D721Med (cell line): ENCODE measurements around the gene DFFB.

Source experiments
- DNase-seq: peaks from one replicate; pipeline ENCODE4 v3.0.0; 2011; ENCODE audit warnings: low spot score; ENCODE audit not compliant: insufficient read length
- FAIRE-seq: peaks from 2 replicates; lab custom pipeline; 2011; peaks lifted over from hg19 to GRCh38; lab: Jason Lieb, UNC
- CTCF ChIP-seq: IDR thresholded peaks from 2 replicates; pipeline ENCODE4 v1.5.1; 2012; ENCODE audit warnings: mild to moderate bottlenecking, control low read depth; ENCODE audit not compliant: insufficient read depth; ENCODE audit errors: missing control alignments

DFFB gene

DNA sequence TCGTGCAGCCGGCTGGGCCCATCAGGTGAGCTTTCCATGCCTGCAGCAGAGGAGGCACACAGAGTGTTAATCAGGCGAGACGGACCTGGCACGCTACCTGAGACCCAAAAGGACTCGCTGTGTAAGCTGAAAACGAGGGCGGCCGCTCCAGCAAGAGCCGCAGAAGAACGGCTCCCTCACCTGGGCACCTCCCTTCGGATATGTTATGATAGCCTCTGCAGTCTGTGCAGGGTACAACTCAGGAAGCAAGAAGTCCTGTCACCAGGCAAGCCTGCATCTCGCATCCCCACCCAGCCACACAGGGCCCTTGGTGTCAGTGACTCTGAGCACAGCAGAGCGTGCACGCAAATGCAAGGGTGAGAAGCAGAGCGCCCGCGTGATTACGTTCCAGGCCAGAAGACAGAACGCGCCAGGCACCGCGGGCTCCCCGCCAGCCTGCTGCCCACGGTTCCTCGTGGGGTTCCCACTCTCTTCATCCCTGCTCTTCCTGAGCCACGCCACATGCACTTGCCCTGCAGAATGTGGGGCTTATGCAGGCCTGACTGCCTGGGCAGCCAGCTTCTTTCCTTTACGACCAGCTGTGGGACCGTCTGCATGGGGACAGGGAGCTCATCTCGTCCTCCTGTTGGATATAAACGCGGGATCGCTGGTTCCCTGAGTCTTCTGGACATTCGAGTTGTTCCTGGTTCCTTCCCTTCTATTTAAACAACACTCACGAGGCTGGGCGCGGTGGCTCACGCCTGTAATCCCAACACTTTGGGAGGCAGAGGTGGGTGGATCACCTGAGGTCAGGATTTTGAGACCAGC lies 40.7 kb upstream of the DFFB start:
- DNase-seq (no peak), FAIRE-seq (no peak)
- TF ChIP-seq CTCF, result no peak

DNA sequence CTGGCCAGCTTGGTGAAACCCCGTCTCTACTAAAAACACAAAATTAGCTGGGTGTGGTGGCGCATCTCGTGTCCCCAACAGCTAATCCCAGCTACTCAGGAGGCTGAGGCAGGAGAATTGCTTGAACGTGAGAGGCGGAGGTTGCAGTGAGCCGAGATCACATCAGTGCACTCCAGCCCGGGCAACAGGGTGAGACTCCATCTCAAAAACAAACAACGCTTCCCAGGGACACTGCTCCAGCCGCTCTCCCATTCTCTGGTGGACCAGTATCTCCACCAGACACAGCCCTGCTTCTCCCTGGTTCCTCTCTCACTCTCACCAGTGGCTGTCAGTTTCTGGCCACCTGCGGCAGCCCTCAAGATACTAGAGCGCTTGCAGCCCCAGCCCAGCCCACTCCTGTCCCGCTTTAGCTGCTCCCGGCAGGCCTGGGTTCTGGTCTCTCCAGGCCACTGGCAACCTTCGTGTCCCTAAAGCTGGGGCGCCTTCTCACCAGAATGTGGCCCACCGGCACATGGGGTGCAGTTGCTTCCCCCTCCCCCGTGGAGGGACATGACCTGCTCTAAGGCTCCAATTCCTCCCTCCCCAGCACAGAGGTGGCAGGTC lies 40.0 kb upstream of the DFFB start:
- DNase-seq (no peak), FAIRE-seq (no peak)
- TF ChIP-seq CTCF, result no peak

DNA sequence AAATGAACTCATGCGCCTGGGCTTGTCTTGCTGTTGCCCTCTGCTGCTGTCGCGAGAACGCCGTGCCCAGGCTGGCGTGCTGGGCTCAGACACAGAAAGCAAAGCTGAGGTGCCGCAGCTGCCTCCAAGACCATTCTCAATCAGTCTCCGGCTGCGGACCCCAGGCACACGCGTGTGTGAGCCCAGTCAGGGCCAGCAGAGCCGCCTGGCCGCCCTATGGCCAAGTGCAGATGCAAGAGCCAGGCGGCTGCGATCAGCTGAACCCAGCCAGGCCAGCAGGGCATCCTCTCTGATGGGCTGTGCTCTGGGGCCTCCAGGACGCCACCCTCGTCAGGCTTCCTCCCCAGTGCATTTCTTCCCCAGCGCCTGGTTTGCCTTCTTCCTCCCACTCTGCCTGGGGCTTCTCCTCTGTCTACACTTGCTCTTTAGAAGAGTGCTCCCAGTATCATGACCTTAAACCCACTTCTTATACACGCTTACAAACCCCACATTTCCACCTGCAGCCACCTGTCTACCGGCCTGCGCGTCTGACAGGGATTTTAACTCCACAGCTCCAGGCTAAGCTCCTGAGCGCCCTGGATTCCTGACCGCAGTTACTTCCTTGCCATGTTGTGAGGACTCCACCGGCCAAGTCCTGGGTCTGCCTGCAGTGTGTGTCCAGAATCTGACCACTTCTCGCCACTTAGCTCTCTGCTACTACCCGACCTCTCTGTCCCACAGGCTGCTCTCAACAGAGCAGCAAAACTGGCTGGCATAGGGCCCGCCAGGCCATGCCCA lies 39.3 kb upstream of the DFFB start:
- TF ChIP-seq CTCF, result no peak
- no peak for FAIRE-seq
- DNase-seq, result no peak

DNA sequence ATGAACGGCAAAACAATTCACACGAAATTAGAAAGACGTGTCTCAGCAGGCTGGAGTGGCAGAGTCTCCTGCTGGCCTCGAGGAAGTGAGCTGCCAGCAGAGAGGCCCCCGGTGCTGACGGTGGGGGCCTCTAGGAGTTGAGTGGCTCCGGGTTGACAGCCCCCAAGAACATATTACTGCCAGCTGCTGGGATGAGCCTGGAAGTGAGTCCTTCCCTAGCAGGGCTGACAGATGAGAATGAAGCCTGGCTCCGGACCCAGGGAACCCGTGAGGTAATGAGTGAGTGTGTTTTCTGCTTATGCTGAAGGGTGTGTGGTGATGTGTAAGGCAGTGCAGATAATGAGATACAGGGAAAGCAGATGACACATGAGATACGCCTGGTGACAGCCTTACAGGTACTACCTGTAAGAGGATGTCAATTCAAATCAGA lies 37.5 kb upstream of the DFFB start:
- TF ChIP-seq CTCF, result no peak
- FAIRE-seq, result no peak
- no peak for DNase-seq

- no peak for TF ChIP-seq CTCF
- DNase-seq, result no peak
- FAIRE-seq, result no peak
Measured at GRCh38 chr1:3820316-3820715, 37.0 kb upstream of the DFFB start.

GRCh38 chr1:3821004-3821403 lies 36.3 kb upstream of the DFFB start:
- FAIRE-seq (no peak), DNase-seq (peak; percentile 27)
- TF ChIP-seq CTCF, result no peak
